Osteoblast (primary cell): ENCODE data around the gene TNKS1BP1. TPM values are rescaled to one million over a fixed set of nuclear protein-coding genes. Genes with fewer than 3 reads are reported as not detected.

Experiments
- DNase-seq: peaks from one replicate; pipeline ENCODE4 v3.0.0; 2011; ENCODE audit warnings: low spot score, mixed read lengths; ENCODE audit not compliant: insufficient read length; ENCODE audit errors: missing footprints
- H2AFZ ChIP-seq: 2 replicates; pipeline ENCODE4 v1.6.0; 2011; ENCODE audit warnings: mild to moderate bottlenecking, low read length
- H3K27ac ChIP-seq: 2 replicates; pipeline ENCODE4 v1.5.1; 2011; ENCODE audit warnings: mild to moderate bottlenecking, low read depth, low read length, moderate library complexity
- H3K27me3 ChIP-seq: 2 replicates; pipeline ENCODE4 v1.6.0; 2012; ENCODE audit warnings: mild to moderate bottlenecking, control low read depth, inconsistent platforms, low read length, moderate library complexity; ENCODE audit not compliant: insufficient read depth
- H3K36me3 ChIP-seq: 2 replicates; pipeline ENCODE4 v1.5.1; 2011; ENCODE audit warnings: mild to moderate bottlenecking, low read length, control low read depth, moderate library complexity; ENCODE audit not compliant: insufficient read depth
- H3K4me1 ChIP-seq: 2 replicates; pipeline ENCODE4 v1.5.1; 2011; ENCODE audit warnings: mild to moderate bottlenecking, low read length, control low read depth, moderate library complexity; ENCODE audit not compliant: insufficient read depth
- H3K4me2 ChIP-seq: 2 replicates; pipeline ENCODE4 v1.6.0; 2011; ENCODE audit warnings: mild to moderate bottlenecking, low read length; ENCODE audit not compliant: insufficient read depth
- H3K4me3 ChIP-seq: fragments of 200-600 bp; sonication (generic); 3 replicates; pipeline ENCODE4 v1.5.1; 2012; ENCODE audit warnings: mild to moderate bottlenecking, low read length, inconsistent platforms; ENCODE audit not compliant: insufficient read depth
- H3K79me2 ChIP-seq: 2 replicates; pipeline ENCODE4 v1.6.0; 2012; ENCODE audit warnings: mild to moderate bottlenecking, low read length, control low read depth, inconsistent platforms; ENCODE audit not compliant: insufficient read depth
- H3K9me3 ChIP-seq: 2 replicates; pipeline ENCODE4 v1.5.1; 2011; ENCODE audit warnings: low read depth, low read length, control low read depth
- H4K20me1 ChIP-seq: 2 replicates; pipeline ENCODE4 v1.6.0; 2012; ENCODE audit warnings: mild to moderate bottlenecking, low read length, control low read depth; ENCODE audit not compliant: insufficient read depth
- total RNA-seq: library from RNA; depleted of rRNA; stranded (reverse); fragments of >200 nt; gene quantifications from 2 replicates; pipeline ENCODE4 v1.2.3, GENCODE V29; 2012
- TF ChIP-seq, protein P1 (sequence below): IDR thresholded peaks from 2 replicates; pipeline ENCODE4 v1.5.1; 2011; ENCODE audit warnings: mild to moderate bottlenecking, low read depth, low read length, moderate library complexity; ENCODE audit errors: extremely low read depth

TNKS1BP1 gene, protein sequence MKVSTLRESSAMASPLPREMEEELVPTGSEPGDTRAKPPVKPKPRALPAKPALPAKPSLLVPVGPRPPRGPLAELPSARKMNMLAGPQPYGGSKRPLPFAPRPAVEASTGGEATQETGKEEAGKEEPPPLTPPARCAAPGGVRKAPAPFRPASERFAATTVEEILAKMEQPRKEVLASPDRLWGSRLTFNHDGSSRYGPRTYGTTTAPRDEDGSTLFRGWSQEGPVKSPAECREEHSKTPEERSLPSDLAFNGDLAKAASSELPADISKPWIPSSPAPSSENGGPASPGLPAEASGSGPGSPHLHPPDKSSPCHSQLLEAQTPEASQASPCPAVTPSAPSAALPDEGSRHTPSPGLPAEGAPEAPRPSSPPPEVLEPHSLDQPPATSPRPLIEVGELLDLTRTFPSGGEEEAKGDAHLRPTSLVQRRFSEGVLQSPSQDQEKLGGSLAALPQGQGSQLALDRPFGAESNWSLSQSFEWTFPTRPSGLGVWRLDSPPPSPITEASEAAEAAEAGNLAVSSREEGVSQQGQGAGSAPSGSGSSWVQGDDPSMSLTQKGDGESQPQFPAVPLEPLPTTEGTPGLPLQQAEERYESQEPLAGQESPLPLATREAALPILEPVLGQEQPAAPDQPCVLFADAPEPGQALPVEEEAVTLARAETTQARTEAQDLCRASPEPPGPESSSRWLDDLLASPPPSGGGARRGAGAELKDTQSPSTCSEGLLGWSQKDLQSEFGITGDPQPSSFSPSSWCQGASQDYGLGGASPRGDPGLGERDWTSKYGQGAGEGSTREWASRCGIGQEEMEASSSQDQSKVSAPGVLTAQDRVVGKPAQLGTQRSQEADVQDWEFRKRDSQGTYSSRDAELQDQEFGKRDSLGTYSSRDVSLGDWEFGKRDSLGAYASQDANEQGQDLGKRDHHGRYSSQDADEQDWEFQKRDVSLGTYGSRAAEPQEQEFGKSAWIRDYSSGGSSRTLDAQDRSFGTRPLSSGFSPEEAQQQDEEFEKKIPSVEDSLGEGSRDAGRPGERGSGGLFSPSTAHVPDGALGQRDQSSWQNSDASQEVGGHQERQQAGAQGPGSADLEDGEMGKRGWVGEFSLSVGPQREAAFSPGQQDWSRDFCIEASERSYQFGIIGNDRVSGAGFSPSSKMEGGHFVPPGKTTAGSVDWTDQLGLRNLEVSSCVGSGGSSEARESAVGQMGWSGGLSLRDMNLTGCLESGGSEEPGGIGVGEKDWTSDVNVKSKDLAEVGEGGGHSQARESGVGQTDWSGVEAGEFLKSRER (N-terminal part only)
- total RNA-seq, result 71.6 and 74.6 TPM in 2 replicates

DNA sequence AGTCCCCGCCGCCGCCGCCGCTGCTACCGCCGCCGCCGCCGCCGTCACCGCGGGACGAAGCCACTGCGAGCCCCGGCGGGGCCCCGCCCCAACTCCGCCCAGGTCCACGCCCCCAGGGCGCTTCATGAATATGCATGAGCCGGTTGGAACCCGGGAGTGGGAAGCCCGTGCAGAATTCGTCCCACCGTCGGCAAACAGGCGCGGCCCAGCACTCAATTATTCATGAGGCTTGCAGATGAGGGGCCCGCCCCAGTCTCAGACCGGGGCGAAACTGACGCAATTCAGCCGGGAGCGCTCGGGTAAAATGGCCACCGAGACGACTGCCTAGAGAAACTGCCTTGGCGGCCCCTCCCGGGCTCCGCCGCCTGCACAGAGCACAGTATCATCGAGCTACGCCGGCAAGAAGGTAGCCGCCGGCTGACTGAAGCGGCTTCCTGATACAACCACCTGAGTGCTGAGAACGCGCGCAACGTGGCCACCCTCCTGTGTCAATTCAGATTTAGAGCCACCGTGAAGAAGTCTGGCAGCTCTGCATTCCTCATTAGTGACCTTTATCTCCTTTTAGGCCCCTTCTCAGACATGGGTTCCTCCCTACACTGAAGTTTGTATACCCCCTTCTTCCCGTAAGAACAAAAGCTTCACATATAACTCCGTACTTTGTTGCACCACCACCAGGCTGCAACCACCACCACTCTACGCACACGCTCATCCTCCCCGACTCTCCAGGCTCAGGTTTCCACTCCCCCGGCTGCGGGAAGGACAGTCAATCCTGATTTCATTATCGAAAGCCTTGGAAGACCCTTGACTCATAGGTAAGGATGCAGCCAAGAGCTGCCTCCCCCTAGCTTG lies at the start of gene TNKS1BP1:
TSS of gene TNKS1BP1 (minus strand) at position 67 of the 849 bp plus-strand sequence. CDS start 3,067 bp downstream, outside the sequence.
- H3K4me2 ChIP-seq, result peak within 1 kb of the TSS; percentile 97
- H3K27ac ChIP-seq, result peak within 1 kb of the TSS; percentile 99
- peaks cover 20% of the 10 kb centered on the region for H4K20me1 ChIP-seq
- peaks cover 52% of the 10 kb centered on the region for H3K36me3 ChIP-seq
- TF ChIP-seq, protein P1, sequence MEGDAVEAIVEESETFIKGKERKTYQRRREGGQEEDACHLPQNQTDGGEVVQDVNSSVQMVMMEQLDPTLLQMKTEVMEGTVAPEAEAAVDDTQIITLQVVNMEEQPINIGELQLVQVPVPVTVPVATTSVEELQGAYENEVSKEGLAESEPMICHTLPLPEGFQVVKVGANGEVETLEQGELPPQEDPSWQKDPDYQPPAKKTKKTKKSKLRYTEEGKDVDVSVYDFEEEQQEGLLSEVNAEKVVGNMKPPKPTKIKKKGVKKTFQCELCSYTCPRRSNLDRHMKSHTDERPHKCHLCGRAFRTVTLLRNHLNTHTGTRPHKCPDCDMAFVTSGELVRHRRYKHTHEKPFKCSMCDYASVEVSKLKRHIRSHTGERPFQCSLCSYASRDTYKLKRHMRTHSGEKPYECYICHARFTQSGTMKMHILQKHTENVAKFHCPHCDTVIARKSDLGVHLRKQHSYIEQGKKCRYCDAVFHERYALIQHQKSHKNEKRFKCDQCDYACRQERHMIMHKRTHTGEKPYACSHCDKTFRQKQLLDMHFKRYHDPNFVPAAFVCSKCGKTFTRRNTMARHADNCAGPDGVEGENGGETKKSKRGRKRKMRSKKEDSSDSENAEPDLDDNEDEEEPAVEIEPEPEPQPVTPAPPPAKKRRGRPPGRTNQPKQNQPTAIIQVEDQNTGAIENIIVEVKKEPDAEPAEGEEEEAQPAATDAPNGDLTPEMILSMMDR, result no peak
- H2AFZ ChIP-seq, result peak within 1 kb of the TSS; percentile 97
- peak within 1 kb of the TSS; percentile 96 for H3K4me3 ChIP-seq
- peak; percentile 98 for DNase-seq
- no peaks in the 10 kb centered on the region for H3K9me3 ChIP-seq
- peaks cover 41% of the 10 kb centered on the region for H3K4me1 ChIP-seq
- peaks cover 41% of the 10 kb centered on the region for H3K79me2 ChIP-seq
- no peaks in the 10 kb centered on the region for H3K27me3 ChIP-seq

DNA sequence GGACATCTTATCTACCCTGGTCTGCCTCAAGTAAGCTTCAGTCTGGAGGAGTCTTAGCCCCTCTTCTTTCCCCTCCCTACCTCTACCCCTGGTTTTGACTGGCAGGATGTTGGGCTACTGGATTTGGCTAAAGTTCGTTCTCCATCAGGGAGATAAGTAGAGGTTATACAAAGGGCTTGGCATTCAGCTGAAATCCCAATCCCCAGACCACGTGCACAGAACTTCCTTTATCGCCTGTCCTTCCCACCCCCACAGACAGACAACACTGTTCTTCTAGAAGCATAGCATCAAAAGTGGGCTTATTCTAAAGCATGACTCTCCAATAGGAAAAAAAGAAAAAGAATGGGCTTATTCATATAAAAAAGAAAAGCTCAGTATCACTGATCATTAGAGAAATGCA lies 48.4 kb upstream of the TNKS1BP1 start:
- peaks cover 6% of the 10 kb centered on the region for H3K4me1 ChIP-seq
- H3K27ac ChIP-seq, result no peak overlapping the region
- H3K27me3 ChIP-seq, result no peaks in the 10 kb centered on the region
- no peak for DNase-seq
- H2AFZ ChIP-seq, result no peak overlapping the region
- no peak overlapping the region for H3K4me2 ChIP-seq
- TF ChIP-seq, protein P1, result no peak
- no peaks in the 10 kb centered on the region for H4K20me1 ChIP-seq
- no peaks in the 10 kb centered on the region for H3K36me3 ChIP-seq
- H3K79me2 ChIP-seq, result no peaks in the 10 kb centered on the region
- no peak overlapping the region for H3K4me3 ChIP-seq
- no peaks in the 10 kb centered on the region for H3K9me3 ChIP-seq

DNA sequence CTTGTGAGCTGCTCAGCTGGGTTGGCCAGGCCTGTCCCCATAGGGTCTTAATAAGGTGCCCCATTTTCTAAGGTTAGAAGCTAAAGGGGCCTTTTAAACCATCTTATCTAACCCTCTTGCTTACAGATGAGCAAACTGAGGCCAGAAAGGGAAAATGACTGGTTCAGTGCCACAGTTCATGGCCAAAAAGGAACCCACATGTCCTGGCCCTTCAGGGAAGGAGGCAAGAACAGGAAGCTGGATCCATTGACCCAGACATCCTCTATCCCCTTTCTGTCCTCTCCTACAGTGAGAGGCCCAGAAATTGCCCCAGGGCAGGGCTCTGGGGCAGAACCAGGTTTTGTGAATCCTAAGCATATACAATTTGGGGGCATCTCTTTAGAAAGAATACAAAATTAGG lies 46.2 kb upstream of the TNKS1BP1 start:
- Histone ChIP-seq H3K4me2 (no peak overlapping the region), H3K4me3 (no peak overlapping the region), H3K9me3 (no peaks in the 10 kb centered on the region), H3K27me3 (no peaks in the 10 kb centered on the region), H3K27ac (no peak overlapping the region), H2AFZ (no peak overlapping the region), H3K4me1 (peaks cover 6% of the 10 kb centered on the region), H3K36me3 (no peaks in the 10 kb centered on the region), H4K20me1 (no peaks in the 10 kb centered on the region), H3K79me2 (no peaks in the 10 kb centered on the region)
- no peak for DNase-seq
- TF ChIP-seq, protein P1, result no peak
